Fibroblast of gingiva (primary cell): ENCODE measurements around the gene EEF1AKMT3.
A peak's percentile ranks its signal among the peaks of the same experiment; 100 is the strongest.

Source experiments
- DNase-seq: peaks from one replicate; pipeline ENCODE4 v3.0.0-alpha.2; 2011; ENCODE audit warnings: low read depth

EEF1AKMT3 gene

GRCh38 chr12:57751432-57751787 is 21.0 kb upstream of the EEF1AKMT3 start:
- DNase-seq: no peak

- peak; percentile 100 for DNase-seq
Observed at GRCh38 chr12:57751788-57752667, 20.4 kb upstream of the EEF1AKMT3 start, which contains the start of gene CDK4. Gene CDK4, minus strand, starts transcription at chr12:57752310. Its CDS starts 593 bp downstream, at chr12:57751717.

- no peak for DNase-seq
Observed at GRCh38 chr12:57752668-57753000, 19.8 kb upstream of the EEF1AKMT3 start.

GRCh38 chr12:57753756-57754337 is 18.6 kb upstream of the EEF1AKMT3 start:
- DNase-seq: no peak

- DNase-seq: no peak
Observed at GRCh38 chr12:57754411-57755193, 17.8 kb upstream of the EEF1AKMT3 start, which contains the start of gene MARCHF9. Gene MARCHF9, plus strand, starts transcription at chr12:57755103. Its CDS starts 426 bp downstream, at chr12:57755529.

- DNase-seq: no peak
Observed at GRCh38 chr12:57755194-57755453, 17.3 kb upstream of the EEF1AKMT3 start.

GRCh38 chr12:57755454-57756372 is 16.7 kb upstream of the EEF1AKMT3 start:
- DNase-seq: no peak

GRCh38 chr12:57756406-57757341 is 15.7 kb upstream of the EEF1AKMT3 start:
- DNase-seq: no peak

- DNase-seq: no peak
Observed at GRCh38 chr12:57757771-57758170, 14.6 kb upstream of the EEF1AKMT3 start.

- DNase-seq: no peak
Observed at GRCh38 chr12:57758552-57759359, 13.7 kb upstream of the EEF1AKMT3 start.

- DNase-seq: no peak
Observed at GRCh38 chr12:57759360-57759980, 12.9 kb upstream of the EEF1AKMT3 start.

- no peak for DNase-seq
Observed at GRCh38 chr12:57760347-57760982, 11.9 kb upstream of the EEF1AKMT3 start.

GRCh38 chr12:57761391-57761998 is 10.9 kb upstream of the EEF1AKMT3 start:
- no peak for DNase-seq

GRCh38 chr12:57762463-57762862 is 10.0 kb upstream of the EEF1AKMT3 start:
- DNase-seq: no peak

- no peak for DNase-seq
Observed at GRCh38 chr12:57763881-57764661, 8.3 kb upstream of the EEF1AKMT3 start.

- no peak for DNase-seq
Observed at GRCh38 chr12:57764662-57765002, 7.8 kb upstream of the EEF1AKMT3 start.

- DNase-seq: no peak
Observed at GRCh38 chr12:57765003-57765697, 7.3 kb upstream of the EEF1AKMT3 start.
